DOHH2 (cell line): ENCODE measurements around the gene BRINP2.

ENCODE experiments used
- H3F3A ChIP-seq: fragments of 200-600 bp; sonication (generic), shearing (Covaris generic); 2 replicates; pipeline ENCODE4 v1.6.0; 2016; ENCODE audit warnings: antibody characterized with exemption, mild to moderate bottlenecking; ENCODE audit not compliant: control insufficient read depth, insufficient read depth
- H3K27ac ChIP-seq: fragments of 200-600 bp; sonication (generic); 2 replicates; pipeline ENCODE4 v1.5.1; 2014; ENCODE audit warnings: low read depth, mild to moderate bottlenecking, low read length, moderate library complexity
- H3K27me3 ChIP-seq: fragments of 200-600 bp; sonication (generic); 2 replicates; pipeline ENCODE4 v1.6.1; 2014; ENCODE audit warnings: mild to moderate bottlenecking, low read length, mixed read lengths; ENCODE audit not compliant: control insufficient read depth
- H3K36me3 ChIP-seq: fragments of 200-600 bp; sonication (generic); 2 replicates; pipeline ENCODE4 v1.6.1; 2014; ENCODE audit warnings: mild to moderate bottlenecking, low read length, moderate library complexity, mixed read lengths; ENCODE audit not compliant: control insufficient read depth
- H3K4me1 ChIP-seq: fragments of 200-600 bp; sonication (generic); 2 replicates; pipeline ENCODE4 v1.6.1; 2014; ENCODE audit warnings: mild to moderate bottlenecking, low read length, mixed read lengths; ENCODE audit not compliant: control insufficient read depth
- H3K4me2 ChIP-seq: fragments of 200-600 bp; sonication (generic); 2 replicates; pipeline ENCODE4 v1.6.0; 2014; ENCODE audit warnings: mild to moderate bottlenecking, low read length, moderate library complexity
- H3K4me3 ChIP-seq: fragments of 200-600 bp; sonication (generic); 2 replicates; pipeline ENCODE4 v1.5.1; 2014; ENCODE audit warnings: mild to moderate bottlenecking, low read length, mixed read lengths
- H3K79me2 ChIP-seq: fragments of 200-600 bp; sonication (generic); 2 replicates; pipeline ENCODE4 v1.6.1; 2014; ENCODE audit warnings: mild to moderate bottlenecking, low read length, mixed read lengths; ENCODE audit not compliant: control insufficient read depth
- H3K9me2 ChIP-seq: fragments of 200-600 bp; sonication (generic); replicated peaks from 2 replicates; pipeline ENCODE4 v1.6.1; 2014; ENCODE audit warnings: mild to moderate bottlenecking, low read length, mixed read lengths; ENCODE audit not compliant: control insufficient read depth
- H3K9me3 ChIP-seq: fragments of 200-600 bp; sonication (generic); 2 replicates; pipeline ENCODE4 v1.6.1; 2014; ENCODE audit warnings: antibody characterized with exemption, low read length, mixed read lengths; ENCODE audit not compliant: control insufficient read depth, insufficient read depth
- H4K20me1 ChIP-seq: fragments of 200-600 bp; sonication (generic); 2 replicates; pipeline ENCODE4 v1.6.0; 2014; ENCODE audit warnings: low read depth, mild to moderate bottlenecking, antibody characterized with exemption, low read length, moderate library complexity; ENCODE audit not compliant: control insufficient read depth, insufficient read depth
- EZH2phosphoT487 ChIP-seq: fragments of 200-600 bp; sonication (generic); IDR thresholded peaks from 2 replicates; pipeline ENCODE4 v1.6.1; 2017; ENCODE audit warnings: borderline replicate concordance, mild to moderate bottlenecking, antibody characterized with exemption, low read length, moderate library complexity, mixed read lengths
- TF ChIP-seq, protein P1 (sequence below): fragments of 200-600 bp; sonication (generic); IDR thresholded peaks from one replicate; pipeline ENCODE4 v1.5.1; 2014; ENCODE audit warnings: antibody characterized with exemption, mild to moderate bottlenecking, low read depth, low read length; ENCODE audit not compliant: poor library complexity, severe bottlenecking

BRINP2 gene

DNA sequence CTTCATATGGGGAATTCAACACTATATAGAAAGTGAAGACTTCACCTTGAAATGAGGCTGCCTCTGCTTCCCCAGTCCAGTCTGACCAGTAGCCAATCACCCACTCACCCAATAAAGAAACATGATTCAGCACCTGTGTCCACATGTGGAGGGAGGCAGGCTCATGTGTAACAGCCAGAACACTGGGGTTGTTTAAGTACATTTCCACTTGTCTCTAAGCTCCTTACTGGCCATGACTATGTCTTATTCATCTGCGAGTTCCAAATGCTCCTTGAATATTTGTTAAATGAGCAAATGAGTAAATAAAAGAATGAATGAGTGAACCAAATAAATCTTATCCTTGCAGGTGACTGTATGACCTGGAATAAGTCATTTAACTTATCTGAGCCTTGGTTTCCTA, 100.1 kb downstream of the BRINP2 start:
- no peak overlapping the region for H3K4me3 ChIP-seq
- H3K4me2 ChIP-seq: no peak overlapping the region
- H3F3A ChIP-seq: no peaks in the 10 kb centered on the region
- no peak for TF ChIP-seq EZH2phosphoT487
- TF ChIP-seq, protein P1, sequence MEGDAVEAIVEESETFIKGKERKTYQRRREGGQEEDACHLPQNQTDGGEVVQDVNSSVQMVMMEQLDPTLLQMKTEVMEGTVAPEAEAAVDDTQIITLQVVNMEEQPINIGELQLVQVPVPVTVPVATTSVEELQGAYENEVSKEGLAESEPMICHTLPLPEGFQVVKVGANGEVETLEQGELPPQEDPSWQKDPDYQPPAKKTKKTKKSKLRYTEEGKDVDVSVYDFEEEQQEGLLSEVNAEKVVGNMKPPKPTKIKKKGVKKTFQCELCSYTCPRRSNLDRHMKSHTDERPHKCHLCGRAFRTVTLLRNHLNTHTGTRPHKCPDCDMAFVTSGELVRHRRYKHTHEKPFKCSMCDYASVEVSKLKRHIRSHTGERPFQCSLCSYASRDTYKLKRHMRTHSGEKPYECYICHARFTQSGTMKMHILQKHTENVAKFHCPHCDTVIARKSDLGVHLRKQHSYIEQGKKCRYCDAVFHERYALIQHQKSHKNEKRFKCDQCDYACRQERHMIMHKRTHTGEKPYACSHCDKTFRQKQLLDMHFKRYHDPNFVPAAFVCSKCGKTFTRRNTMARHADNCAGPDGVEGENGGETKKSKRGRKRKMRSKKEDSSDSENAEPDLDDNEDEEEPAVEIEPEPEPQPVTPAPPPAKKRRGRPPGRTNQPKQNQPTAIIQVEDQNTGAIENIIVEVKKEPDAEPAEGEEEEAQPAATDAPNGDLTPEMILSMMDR: no peak
- H3K36me3 ChIP-seq: no peaks in the 10 kb centered on the region
- H3K4me1 ChIP-seq: no peaks in the 10 kb centered on the region
- no peaks in the 10 kb centered on the region for H3K79me2 ChIP-seq
- no peaks in the 10 kb centered on the region for H4K20me1 ChIP-seq
- no peaks in the 10 kb centered on the region for H3K27me3 ChIP-seq
- H3K9me2 ChIP-seq: no peaks in the 10 kb centered on the region
- H3K9me3 ChIP-seq: no peaks in the 10 kb centered on the region
- no peak overlapping the region for H3K27ac ChIP-seq

DNA sequence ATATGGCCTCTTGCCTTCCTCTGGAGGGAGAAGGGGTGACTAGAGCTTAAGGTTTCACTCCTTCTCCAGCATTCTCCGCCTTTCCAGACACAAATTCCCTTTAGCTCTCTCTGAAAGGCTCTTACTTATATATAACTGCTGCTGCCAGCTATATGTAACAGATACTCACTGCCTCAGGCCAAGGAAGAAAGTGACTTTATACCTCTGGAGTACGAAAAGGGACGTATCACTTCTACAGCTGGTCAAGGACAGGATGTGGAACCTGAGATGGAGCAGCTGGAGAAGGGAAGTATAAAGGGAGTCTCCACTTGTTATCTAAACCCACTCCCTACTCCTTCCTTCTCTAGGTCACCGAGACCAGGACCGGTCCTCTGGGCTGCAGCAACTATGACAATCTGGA, 102.4 kb downstream of the BRINP2 start:
- Histone ChIP-seq H4K20me1 (no peaks in the 10 kb centered on the region), H3K4me2 (no peak overlapping the region), H3K27ac (no peak overlapping the region), H3K9me3 (no peaks in the 10 kb centered on the region), H3K4me3 (no peak overlapping the region), H3K27me3 (no peaks in the 10 kb centered on the region), H3K9me2 (no peaks in the 10 kb centered on the region), H3K4me1 (no peaks in the 10 kb centered on the region), H3K79me2 (no peaks in the 10 kb centered on the region), H3K36me3 (no peaks in the 10 kb centered on the region), H3F3A (no peaks in the 10 kb centered on the region)
- TF ChIP-seq, protein P1: no peak
- TF ChIP-seq EZH2phosphoT487: no peak

DNA sequence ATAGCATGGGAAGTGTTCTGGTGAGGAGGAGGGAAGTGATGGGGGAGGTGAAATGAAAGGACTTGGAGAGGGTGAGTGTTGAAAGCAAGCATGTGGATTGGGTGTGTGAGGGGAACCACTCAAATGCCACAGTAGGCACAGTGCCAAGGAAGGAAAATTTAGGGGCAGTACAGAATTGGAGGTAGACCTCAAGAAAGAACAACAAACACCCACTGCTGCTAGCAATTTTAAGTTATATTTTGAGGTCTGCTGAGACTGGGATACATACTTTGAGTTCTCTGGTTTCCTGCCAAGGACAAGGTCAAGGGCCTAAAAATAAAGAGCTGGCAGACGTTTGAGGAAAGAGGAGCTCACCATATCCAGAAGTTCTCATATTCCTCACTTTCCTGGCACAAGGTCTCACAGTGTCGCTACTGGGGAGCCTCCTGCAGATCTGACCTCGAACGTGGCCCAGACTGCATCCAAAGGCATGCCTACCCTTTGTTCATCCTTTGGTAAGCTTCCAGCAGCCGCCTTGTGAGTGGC, 104.0 kb downstream of the BRINP2 start:
- Histone ChIP-seq H3K27ac (no peak overlapping the region), H3K4me2 (no peak overlapping the region), H4K20me1 (no peaks in the 10 kb centered on the region)

More for the DNA sequence above, 104.0 kb downstream of the BRINP2 start:
- H3K27me3 ChIP-seq: no peaks in the 10 kb centered on the region
- H3K4me3 ChIP-seq: no peak overlapping the region
- no peaks in the 10 kb centered on the region for H3F3A ChIP-seq
- no peaks in the 10 kb centered on the region for H3K79me2 ChIP-seq
- H3K4me1 ChIP-seq: no peaks in the 10 kb centered on the region
- no peaks in the 10 kb centered on the region for H3K9me2 ChIP-seq
- H3K36me3 ChIP-seq: no peaks in the 10 kb centered on the region
- H3K9me3 ChIP-seq: no peaks in the 10 kb centered on the region
- TF ChIP-seq EZH2phosphoT487: no peak
- TF ChIP-seq, protein P1: no peak
